NCI-H446 (cell line): ENCODE results near the gene MFSD1.

Source experiments
- DNase-seq, 2 experiments: peaks; one replicate each; lab custom pipeline; 2025; lab: John Stamatoyannopoulos, UW

The MFSD1 gene

DNA sequence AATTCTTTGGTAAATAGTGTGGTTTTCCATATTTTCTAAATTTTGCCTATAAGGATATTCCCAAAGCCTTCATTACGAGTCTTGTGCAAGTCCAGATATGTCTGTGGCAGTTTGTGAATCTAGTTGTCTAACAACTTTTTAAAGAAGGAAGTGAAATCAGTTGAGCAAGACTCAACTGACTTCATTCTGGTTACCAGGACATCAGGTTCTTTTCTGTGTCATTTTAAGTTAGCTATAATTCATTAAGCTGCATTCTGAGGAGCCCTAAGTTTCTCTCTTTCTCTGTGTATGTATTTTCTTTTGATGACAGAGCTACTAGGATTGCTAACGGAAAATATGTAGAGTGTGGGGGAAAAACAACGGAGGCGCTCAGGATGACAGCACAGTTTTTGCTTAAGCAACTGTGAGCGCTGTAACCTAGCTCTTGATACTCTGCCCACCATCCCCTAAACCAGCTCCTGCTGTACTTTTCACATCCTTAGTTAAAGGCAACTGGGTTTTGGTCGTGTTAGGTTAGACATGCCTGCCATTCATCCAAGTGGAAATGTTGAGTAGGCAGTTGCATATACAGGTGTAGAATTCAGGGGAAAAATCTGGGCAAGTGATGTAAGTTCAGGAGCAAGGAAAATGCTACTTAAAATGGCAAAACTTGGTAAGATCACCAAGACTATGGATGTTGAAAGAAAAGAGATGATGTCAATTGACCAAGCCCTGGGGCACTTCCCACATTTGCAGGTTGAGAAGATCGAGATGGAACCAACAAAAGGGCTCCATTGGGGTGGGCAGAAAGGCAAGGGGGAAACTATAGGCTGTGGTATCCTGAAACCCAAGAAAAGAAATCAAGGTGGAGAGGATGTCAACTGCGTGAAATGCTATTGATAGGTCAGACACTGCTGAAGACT, 9.2 kb downstream of the MFSD1 start:
- DNase-seq, result no peak

- no peak for DNase-seq
Observed at GRCh38 chr3:158819282-158819681, 17.4 kb downstream of the MFSD1 start.

- DNase-seq, result no peak
Observed at GRCh38 chr3:158820521-158820920, 18.7 kb downstream of the MFSD1 start.

- DNase-seq, result no peak
Observed at GRCh38 chr3:158821847-158822246, 20.0 kb downstream of the MFSD1 start.

DNA sequence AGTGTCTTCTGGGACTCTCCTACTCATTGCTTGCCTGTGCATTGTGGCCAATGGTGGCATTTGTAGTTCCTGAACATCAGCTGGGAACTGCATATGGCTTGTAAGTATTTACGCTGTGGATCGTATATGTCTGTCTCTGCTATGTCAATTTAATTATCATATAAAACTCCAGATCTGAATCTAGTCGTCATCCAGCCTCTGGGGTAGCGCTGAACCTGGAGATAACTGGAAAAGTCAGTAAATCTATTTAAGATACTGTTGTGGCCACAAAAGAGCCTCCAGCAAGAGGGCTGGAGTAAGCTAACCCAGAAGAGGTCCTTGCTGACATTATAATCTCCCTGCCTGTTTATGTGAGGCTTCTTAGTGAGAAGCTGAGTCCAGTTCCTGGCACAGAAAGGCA, 21.6 kb downstream of the MFSD1 start:
- DNase-seq, result no peak

- DNase-seq, result no peak
Observed at GRCh38 chr3:158827773-158828172, 25.9 kb downstream of the MFSD1 start.

DNA sequence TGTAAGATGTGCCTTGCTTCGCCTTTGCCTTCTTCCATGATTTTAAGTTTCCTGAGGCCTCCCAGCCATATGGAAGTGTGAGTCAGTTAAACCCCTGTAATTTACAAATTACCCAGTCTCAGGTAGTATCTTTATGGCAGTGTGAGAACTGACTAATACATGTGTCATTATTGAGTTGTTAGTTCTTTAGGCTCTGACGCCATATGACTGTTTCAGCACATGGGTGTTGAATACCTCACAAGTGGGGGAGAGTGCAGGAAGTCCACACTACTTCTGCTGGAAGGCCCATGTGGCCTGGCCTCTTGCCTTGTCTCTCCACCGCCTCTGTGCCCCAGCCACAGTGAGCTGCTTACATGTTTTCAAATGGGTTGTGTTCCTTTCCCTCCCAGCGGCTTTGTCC, 28.5 kb downstream of the MFSD1 start:
- DNase-seq, result no peak

DNA sequence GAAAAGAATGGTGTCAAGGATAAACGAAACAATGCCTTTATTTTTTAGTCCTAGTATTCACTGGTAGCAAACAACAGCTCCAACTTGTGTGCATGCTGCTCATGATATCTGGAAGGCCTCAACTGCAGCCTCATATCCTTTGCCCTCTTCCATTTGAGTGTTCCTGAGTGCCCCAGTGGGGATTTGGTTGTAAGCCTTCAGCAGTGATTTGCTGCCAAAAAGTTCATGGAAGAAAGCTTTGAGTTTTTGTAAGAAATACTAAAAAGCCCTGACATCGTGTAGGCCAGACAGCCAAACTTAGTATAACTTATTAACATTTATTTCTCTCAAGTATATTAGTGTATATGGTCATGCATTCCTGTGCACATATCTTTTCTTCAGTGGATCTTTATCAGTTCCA, 30.0 kb downstream of the MFSD1 start:
- no peak for DNase-seq

GRCh38 chr3:158835631-158836030, 33.8 kb downstream of the MFSD1 start:
- no peak for DNase-seq

DNA sequence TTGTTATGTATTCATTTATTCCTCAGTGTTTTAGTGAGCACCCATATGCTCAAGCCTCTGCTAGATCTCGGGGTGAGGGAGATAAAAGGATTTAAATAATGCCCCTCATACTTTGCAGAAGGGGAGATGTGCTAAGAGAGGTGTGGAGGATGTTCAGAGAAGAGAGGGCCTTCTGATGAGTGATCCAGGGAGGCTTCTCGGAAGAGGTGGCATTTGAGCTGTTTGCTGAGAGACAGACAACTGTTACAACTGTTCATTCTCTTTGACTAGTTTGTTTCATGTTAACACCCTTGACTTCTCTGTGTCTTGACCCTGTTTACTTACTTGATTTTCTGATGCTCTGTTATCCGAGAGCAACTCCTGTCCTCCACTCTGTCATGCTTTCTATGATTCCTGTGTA, 34.5 kb downstream of the MFSD1 start:
- no peak for DNase-seq

GRCh38 chr3:158837240-158837639, 35.4 kb downstream of the MFSD1 start:
- DNase-seq, result no peak

GRCh38 chr3:158839966-158840365, 38.1 kb downstream of the MFSD1 start:
- no peak for DNase-seq

GRCh38 chr3:158841387-158841786, 39.5 kb downstream of the MFSD1 start:
- no peak for DNase-seq

- DNase-seq, result no peak
Observed at GRCh38 chr3:158842976-158843375, 41.1 kb downstream of the MFSD1 start.

DNA sequence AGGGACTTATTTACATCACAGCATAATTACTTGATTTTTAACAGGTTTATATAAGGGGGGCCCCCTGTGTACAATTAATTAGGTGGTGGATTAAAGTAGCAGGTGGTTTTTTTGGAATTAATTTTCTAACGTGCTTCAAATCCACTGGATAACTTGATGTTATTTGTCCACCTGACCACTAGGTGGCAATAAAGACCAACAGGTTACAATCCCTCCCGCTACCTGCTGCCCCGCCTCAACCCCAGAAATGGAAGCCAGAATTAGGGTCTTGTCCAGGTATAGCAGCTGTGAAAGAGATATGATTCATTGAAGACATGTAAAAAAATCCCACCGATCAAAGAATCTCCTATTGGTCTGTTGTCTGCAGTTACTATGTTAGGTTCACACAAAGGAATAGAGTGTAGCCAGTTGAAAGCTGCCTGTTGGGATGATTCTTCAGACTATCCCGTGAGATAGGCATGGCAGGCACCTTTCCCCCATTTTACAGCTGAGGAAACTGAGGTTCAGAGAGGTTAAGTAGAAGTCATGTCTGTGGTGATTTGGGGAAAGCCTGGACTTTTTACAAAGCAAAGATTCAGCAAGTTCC, 44.0 kb downstream of the MFSD1 start:
- peak; percentile 9 to 37 for DNase-seq

DNA sequence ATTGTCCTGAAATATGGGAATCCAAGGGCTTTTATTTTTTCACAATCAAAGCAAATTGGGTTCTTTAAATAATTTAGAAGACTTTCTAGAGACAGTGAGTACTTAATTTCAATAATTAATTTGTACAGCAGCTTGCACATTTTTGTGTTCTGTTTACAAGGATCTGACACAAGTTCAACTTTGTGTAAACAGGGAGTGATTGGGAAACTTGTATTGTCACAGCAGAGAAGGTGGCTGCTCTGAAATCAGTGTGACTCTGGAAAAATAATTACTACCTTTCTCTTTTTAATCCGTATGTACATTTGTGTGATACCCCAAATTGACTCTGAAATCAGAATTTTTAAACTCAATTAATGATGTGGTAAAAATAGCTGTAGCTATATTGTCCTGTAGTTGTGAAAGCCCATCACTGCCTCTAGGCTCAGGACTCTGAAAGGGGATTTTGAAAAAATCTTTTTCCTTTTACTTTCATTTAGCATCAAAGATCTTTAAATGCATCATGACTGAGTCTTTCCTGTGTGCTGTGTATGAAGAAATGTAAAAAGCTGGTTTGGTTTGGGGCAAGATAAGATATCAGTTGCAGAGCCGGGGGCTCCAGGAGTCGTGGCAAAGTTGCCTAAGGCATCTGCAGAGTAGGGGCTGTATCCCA, 45.1 kb downstream of the MFSD1 start:
- DNase-seq, result no peak

- no peak for DNase-seq
Observed at GRCh38 chr3:158847452-158847821, 45.6 kb downstream of the MFSD1 start.

GRCh38 chr3:158847885-158848284, 46.0 kb downstream of the MFSD1 start:
- DNase-seq, result no peak

DNA sequence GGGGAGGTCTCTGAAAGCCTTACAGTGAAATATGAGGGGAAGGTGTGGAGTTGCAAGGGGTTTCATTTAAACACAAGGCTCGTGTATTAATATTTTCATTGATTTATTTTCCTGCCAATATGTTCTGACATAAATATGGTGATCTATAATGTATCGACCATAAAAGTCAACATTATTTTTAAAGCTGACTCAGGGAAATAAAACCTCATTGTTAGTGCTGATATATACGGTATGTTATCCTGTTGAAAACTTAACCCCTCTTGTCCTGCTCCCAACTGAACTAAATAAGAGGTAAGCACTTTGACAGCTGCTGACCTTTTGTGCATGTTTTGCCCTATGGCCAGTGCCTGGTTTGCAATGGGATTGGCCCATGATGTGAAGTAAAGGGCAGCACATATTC, 47.9 kb downstream of the MFSD1 start:
- no peak for DNase-seq

GRCh38 chr3:158859362-158859761, 57.5 kb downstream of the MFSD1 start:
- no peak for DNase-seq

DNA sequence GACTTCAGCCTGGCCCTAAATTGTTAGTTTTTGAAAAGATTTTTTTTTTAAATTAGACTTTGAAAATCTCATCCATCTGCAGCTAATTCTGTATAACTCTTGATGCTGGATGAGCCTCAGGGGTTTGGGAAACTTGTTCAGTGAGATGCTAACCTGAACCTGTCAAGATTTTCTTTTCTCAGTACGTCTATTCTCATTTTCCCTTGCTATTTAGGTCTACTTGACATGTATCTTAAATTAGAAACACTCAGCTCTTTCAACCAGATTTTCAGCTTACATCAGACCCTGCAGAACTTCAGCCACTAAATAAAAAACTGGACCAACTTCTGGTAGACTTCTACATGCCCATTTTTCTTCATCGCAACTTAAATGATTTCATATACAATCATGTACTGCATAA, 61.4 kb downstream of the MFSD1 start:
- DNase-seq, result no peak

DNA sequence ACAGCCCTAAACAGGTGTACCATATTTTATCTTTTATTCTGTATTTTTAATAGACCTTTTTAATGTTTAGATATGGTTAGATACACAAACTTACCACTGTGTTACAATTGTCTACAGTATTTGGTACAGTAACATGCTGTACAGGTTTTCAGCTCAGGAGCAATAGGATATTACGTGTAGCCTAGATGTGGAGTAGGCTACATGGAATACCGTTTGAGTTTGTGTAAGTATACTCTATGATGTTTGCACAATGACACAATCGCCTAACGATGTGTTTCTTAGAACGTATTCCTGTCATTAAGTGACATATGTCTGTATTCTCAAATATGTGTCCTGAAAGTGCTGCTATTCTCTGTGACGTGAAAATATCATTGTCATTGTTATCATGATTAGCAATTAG, 62.6 kb downstream of the MFSD1 start:
- no peak for DNase-seq

DNA sequence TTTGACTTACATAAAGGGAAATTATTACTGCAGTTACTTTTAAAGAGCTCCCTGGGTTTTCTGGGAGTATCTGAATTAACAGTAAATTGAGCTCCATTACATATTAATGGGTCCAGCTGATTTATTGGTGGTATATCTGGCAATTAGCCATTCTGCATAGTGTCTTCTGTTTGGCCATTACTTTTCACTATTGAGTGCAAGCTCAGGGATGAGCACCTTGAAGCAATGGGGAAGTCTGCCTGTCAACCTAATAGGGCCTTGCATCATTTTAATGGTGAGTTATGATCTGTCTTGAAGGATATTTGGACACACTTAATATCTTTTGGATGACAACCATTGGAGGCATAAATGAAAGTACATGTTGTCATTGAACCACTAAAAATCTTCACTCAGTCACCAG, 73.8 kb downstream of the MFSD1 start:
- no peak for DNase-seq
